Trophoblast cell (in vitro differentiated cells and primary cell): ENCODE measurements around the gene CLDN5.

Experiments used
- DNase-seq, 2 donors: peaks; one replicate each; pipeline ENCODE4 v3.0.0-alpha.2; 2016
- H2AFZ ChIP-seq: 2 replicates; pipeline ENCODE4 v1.6.1; 2013; ENCODE audit warnings: low read length, moderate library complexity, mild to moderate bottlenecking; ENCODE audit not compliant: insufficient read depth, poor library complexity
- H2AK5ac ChIP-seq: 2 replicates; pipeline ENCODE4 v1.6.1; 2013; ENCODE audit warnings: mild to moderate bottlenecking, low read length
- H2BK120ac ChIP-seq: 2 replicates; pipeline ENCODE4 v1.6.1; 2013; ENCODE audit warnings: low read length, mild to moderate bottlenecking, moderate library complexity; ENCODE audit not compliant: insufficient read depth, poor library complexity
- H2BK12ac ChIP-seq: 2 replicates; pipeline ENCODE4 v1.6.1; 2013; ENCODE audit warnings: mild to moderate bottlenecking, low read length, moderate library complexity
- H2BK5ac ChIP-seq: 2 replicates; pipeline ENCODE4 v1.6.1; 2013; ENCODE audit warnings: low read length, low read depth, moderate library complexity, mild to moderate bottlenecking; ENCODE audit not compliant: poor library complexity
- H3K14ac ChIP-seq: 2 replicates; pipeline ENCODE4 v1.6.1; 2013; ENCODE audit warnings: mild to moderate bottlenecking, low read length
- H3K18ac ChIP-seq: 2 replicates; pipeline ENCODE4 v1.6.1; 2013; ENCODE audit warnings: mild to moderate bottlenecking, low read length
- H3K23ac ChIP-seq: 2 replicates; pipeline ENCODE4 v1.6.1; 2013; ENCODE audit warnings: low read length
- H3K27ac ChIP-seq: 2 replicates; pipeline ENCODE4 v1.5.1; 2013; ENCODE audit warnings: low read depth, mild to moderate bottlenecking, inconsistent platforms, low read length, moderate library complexity
- H3K27me3 ChIP-seq: 2 replicates; pipeline ENCODE4 v1.6.1; 2013; ENCODE audit warnings: inconsistent platforms, mild to moderate bottlenecking, low read length, moderate library complexity; ENCODE audit not compliant: insufficient read depth
- H3K36me3 ChIP-seq, 2 experiments: 1 replicate in 1 of 2; 2 replicates in 1 of 2; pipeline ENCODE4 v1.6.1; 2013; ENCODE audit warnings: low read length in 2 of 2, mild to moderate bottlenecking in 2 of 2, moderate library complexity in 1 of 2; ENCODE audit not compliant: insufficient read depth in 2 of 2, control insufficient read depth in 1 of 2
- H3K4ac ChIP-seq: 2 replicates; pipeline ENCODE4 v1.6.1; 2013; ENCODE audit warnings: low read depth, mild to moderate bottlenecking, low read length, moderate library complexity
- H3K4me1 ChIP-seq, 2 experiments: 1 replicate in 1 of 2; 2 replicates in 1 of 2; pipeline ENCODE4 v1.6.1; 2013; ENCODE audit warnings: low read length in 2 of 2, mild to moderate bottlenecking in 2 of 2, moderate library complexity in 1 of 2; ENCODE audit not compliant: insufficient read depth in 2 of 2, control insufficient read depth in 1 of 2
- H3K4me2 ChIP-seq: 2 replicates; pipeline ENCODE4 v1.6.1; 2013; ENCODE audit warnings: inconsistent platforms, mild to moderate bottlenecking, low read length, moderate library complexity
- H3K4me3 ChIP-seq: 2 replicates; pipeline ENCODE4 v1.5.1; 2013; ENCODE audit warnings: mild to moderate bottlenecking, low read depth, low read length, inconsistent platforms
- H3K79me1 ChIP-seq: one replicate; pipeline ENCODE4 v1.6.1; 2013; ENCODE audit warnings: low read length
- H3K79me2 ChIP-seq: 2 replicates; pipeline ENCODE4 v1.6.1; 2013; ENCODE audit warnings: low read length, mild to moderate bottlenecking; ENCODE audit not compliant: control insufficient read depth, insufficient read depth, poor library complexity
- H3K9ac ChIP-seq: 2 replicates; pipeline ENCODE4 v1.6.1; 2013; ENCODE audit warnings: mild to moderate bottlenecking, low read length
- H3K9me3 ChIP-seq: 2 replicates; pipeline ENCODE4 v1.6.1; 2013; ENCODE audit warnings: low read depth, mild to moderate bottlenecking, control low read depth, inconsistent platforms, low read length; ENCODE audit not compliant: insufficient read depth
- H4K12ac ChIP-seq: 2 replicates; pipeline ENCODE4 v1.6.1; 2013; ENCODE audit warnings: low read depth, mild to moderate bottlenecking, low read length, moderate library complexity
- H4K8ac ChIP-seq: 2 replicates; pipeline ENCODE4 v1.6.1; 2013; ENCODE audit warnings: low read depth, mild to moderate bottlenecking, low read length, moderate library complexity
- H4K91ac ChIP-seq: one replicate; pipeline ENCODE4 v1.6.1; 2013; ENCODE audit warnings: low read depth, mild to moderate bottlenecking, low read length, moderate library complexity
- WGBS: extraction: QIAGEN DNeasy Blood & Tissue Kit; methylation state at CpG from one replicate; pipeline ENCODE4 v1.1.7; 2013; ENCODE audit warnings: missing lambda C conversion rate; ENCODE audit not compliant: insufficient read length, insufficient coverage; ENCODE audit errors: extremely low coverage; 5-methylcytosine and 5-hydroxymethylcytosine counted together

The CLDN5 gene

GRCh38 chr22:19509923-19510322, 14.3 kb downstream of the CLDN5 start:
- no peak overlapping the region for H2BK12ac ChIP-seq
- no peak overlapping the region for H3K4me3 ChIP-seq
- no peaks in the 10 kb centered on the region for H3K79me1 ChIP-seq
- H4K12ac ChIP-seq: no peak overlapping the region
- H4K8ac ChIP-seq: no peak overlapping the region
- no peaks in the 10 kb centered on the region for H3K27me3 ChIP-seq
- H3K79me2 ChIP-seq: no peaks in the 10 kb centered on the region
- DNase-seq: no peak
- H2AK5ac ChIP-seq: no peak overlapping the region
- no peaks in the 10 kb centered on the region for H3K4me1 ChIP-seq
- no peak overlapping the region for H3K4ac ChIP-seq
- H3K4me2 ChIP-seq: no peak overlapping the region
- H4K91ac ChIP-seq: no peak overlapping the region
- no peak overlapping the region for H3K9ac ChIP-seq
- H3K36me3 ChIP-seq: peaks cover 32 to 44% of the 10 kb centered on the region in 2 experiments
- H3K14ac ChIP-seq: no peak overlapping the region
- H2BK5ac ChIP-seq: no peak overlapping the region
- no peak overlapping the region for H3K27ac ChIP-seq
- no peak overlapping the region for H2AFZ ChIP-seq
- no peak overlapping the region for H2BK120ac ChIP-seq
- no peaks in the 10 kb centered on the region for H3K9me3 ChIP-seq
- WGBS: no CpG with 5 or more reads among the region's 2 CpGs
- H3K23ac ChIP-seq: no peak overlapping the region
- no peak overlapping the region for H3K18ac ChIP-seq

DNA sequence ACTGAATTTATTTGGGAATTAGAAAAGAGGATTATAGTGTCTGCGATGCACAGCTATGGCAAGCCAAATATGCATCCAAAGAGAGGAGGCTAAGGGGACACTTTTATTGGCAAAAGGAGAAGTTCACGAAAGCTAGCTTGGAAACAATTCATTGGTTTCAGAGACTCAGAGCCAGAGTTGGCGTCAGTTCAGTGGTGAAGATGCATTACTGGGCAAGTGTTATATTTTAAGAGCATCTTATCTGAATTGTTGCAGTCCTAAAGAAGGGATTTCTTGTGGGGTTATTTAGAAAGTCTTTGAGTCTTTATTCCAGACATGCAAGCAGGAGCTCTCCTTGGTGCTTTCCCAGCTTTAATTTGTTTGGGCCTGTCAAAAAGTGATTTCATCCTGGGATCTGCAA, 15.0 kb downstream of the CLDN5 start:
- no peaks in the 10 kb centered on the region for H3K27me3 ChIP-seq
- no peak overlapping the region for H3K4me3 ChIP-seq
- no peak overlapping the region for H4K91ac ChIP-seq
- no peak overlapping the region for H3K4me2 ChIP-seq
- peaks cover 28 to 39% of the 10 kb centered on the region in 2 experiments for H3K36me3 ChIP-seq
- no peak overlapping the region for H4K12ac ChIP-seq
- H3K4me1 ChIP-seq: no peaks in the 10 kb centered on the region
- H3K27ac ChIP-seq: no peak overlapping the region
- no peak overlapping the region for H2BK12ac ChIP-seq
- no peaks in the 10 kb centered on the region for H3K79me2 ChIP-seq
- no peaks in the 10 kb centered on the region for H3K79me1 ChIP-seq
- H2BK5ac ChIP-seq: no peak overlapping the region
- H3K14ac ChIP-seq: no peak overlapping the region
- H2AFZ ChIP-seq: no peak overlapping the region
- H3K9ac ChIP-seq: no peak overlapping the region
- H3K18ac ChIP-seq: no peak overlapping the region
- no peaks in the 10 kb centered on the region for H3K9me3 ChIP-seq
- no peak overlapping the region for H2AK5ac ChIP-seq
- no peak overlapping the region for H2BK120ac ChIP-seq
- no peak overlapping the region for H3K23ac ChIP-seq
- H3K4ac ChIP-seq: no peak overlapping the region
- no peak for DNase-seq
- WGBS: no CpG with 5 or more reads among the region's 3 CpGs
- no peak overlapping the region for H4K8ac ChIP-seq

DNA sequence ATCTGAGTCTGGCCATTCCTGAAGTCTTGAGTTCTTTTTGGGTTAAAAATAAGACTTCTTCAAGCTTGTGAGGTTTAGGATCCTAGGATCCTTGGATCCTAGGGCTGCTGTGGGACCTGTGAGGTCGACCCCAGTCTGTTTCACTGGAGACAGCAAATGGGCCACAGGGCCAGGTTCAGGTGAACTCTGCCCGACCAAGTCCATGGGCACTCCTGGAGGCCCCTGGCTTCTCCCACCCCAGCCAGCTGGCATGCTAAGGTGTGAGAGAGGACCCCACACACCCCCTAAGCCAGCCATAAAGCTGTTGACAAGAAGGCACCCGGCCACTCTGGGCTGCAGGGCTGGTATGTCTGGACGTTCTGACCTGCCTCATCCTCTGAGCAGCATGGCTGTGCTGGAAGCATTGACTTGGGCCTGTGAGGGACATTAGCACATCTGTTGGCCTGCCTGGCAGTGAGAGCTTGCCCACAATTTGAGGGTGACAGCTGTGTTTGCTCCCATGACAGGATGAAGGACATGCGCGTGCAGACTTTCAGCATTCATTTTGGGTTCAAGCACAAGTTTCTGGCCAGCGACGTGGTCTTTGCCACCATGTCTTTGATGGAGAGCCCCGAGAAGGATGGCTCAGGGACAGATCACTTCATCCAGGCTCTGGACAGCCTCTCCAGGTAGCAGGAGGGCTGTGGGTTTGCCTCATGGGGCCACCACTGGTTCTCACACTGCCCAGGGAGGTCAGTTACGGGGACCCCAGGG, 16.0 kb downstream of the CLDN5 start:
- Histone ChIP-seq H3K36me3 (peaks cover 26 to 37% of the 10 kb centered on the region in 2 experiments), H2BK120ac (no peak overlapping the region), H4K8ac (no peak overlapping the region), H3K27ac (no peak overlapping the region), H3K23ac (no peak overlapping the region), H2AK5ac (no peak overlapping the region), H3K4me3 (no peak overlapping the region), H3K79me2 (no peaks in the 10 kb centered on the region), H4K91ac (no peak overlapping the region), H4K12ac (no peak overlapping the region), H3K9me3 (no peaks in the 10 kb centered on the region), H3K14ac (no peak overlapping the region), H3K79me1 (no peaks in the 10 kb centered on the region), H3K4ac (no peak overlapping the region), H3K27me3 (no peaks in the 10 kb centered on the region), H2BK5ac (no peak overlapping the region), H3K18ac (no peak overlapping the region), H3K4me2 (no peak overlapping the region), H2AFZ (no peak overlapping the region), H3K4me1 (no peaks in the 10 kb centered on the region), H3K9ac (no peak overlapping the region), H2BK12ac (no peak overlapping the region)
- no CpG with 5 or more reads among the region's 10 CpGs for WGBS
- no peak for DNase-seq

DNA sequence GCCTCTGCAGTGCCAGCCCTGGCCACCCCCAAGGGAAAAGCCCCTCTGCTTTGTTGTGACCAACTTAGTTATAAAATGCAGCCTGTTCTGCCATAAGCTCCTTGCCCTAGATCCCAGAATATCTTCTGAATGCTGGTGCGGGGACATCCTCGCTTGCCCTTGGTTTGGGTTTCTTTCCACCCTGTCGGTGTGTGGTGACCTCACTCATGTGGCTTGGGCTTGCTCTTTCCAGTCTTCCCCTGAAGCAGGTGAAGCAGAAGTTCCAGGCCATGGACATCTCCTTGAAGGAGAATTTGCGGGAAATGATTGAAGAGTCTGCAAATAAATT, 16.7 kb downstream of the CLDN5 start:
- Histone ChIP-seq H4K8ac (no peak overlapping the region), H3K4me2 (no peak overlapping the region), H3K27me3 (no peaks in the 10 kb centered on the region), H3K4me1 (no peaks in the 10 kb centered on the region), H3K4me3 (no peak overlapping the region), H2BK12ac (no peak overlapping the region), H3K14ac (no peak overlapping the region), H4K91ac (no peak overlapping the region), H3K23ac (no peak overlapping the region), H3K36me3 (peaks cover 23 to 34% of the 10 kb centered on the region in 2 experiments), H3K4ac (no peak overlapping the region), H3K18ac (no peak overlapping the region), H3K79me2 (no peaks in the 10 kb centered on the region), H2BK120ac (no peak overlapping the region), H2BK5ac (no peak overlapping the region), H3K9ac (no peak overlapping the region), H3K27ac (no peak overlapping the region), H3K9me3 (no peaks in the 10 kb centered on the region), H3K79me1 (no peaks in the 10 kb centered on the region), H2AFZ (no peak overlapping the region), H4K12ac (no peak overlapping the region), H2AK5ac (no peak overlapping the region)
- no CpG with 5 or more reads among the region's 4 CpGs for WGBS
- no peak for DNase-seq
